H4 (cell line): ENCODE measurements around the gene CALD1. TPM values are rescaled to one million over a fixed set of nuclear protein-coding genes. Genes with fewer than 3 reads are reported as not detected.

Experiments
- DNase-seq: peaks from one replicate; pipeline ENCODE4 v3.0.0-alpha.2; 2015; ENCODE audit warnings: low spot score
- total RNA-seq: library from RNA; depleted of rRNA; stranded (reverse); fragments of >200 nt; shearing (Covaris generic); gene quantifications from 2 replicates; pipeline ENCODE4 v1.2.3, GENCODE V29; 2014

CALD1 gene
- total RNA-seq, 1 experiment from 2014 or later: 195 TPM

DNA sequence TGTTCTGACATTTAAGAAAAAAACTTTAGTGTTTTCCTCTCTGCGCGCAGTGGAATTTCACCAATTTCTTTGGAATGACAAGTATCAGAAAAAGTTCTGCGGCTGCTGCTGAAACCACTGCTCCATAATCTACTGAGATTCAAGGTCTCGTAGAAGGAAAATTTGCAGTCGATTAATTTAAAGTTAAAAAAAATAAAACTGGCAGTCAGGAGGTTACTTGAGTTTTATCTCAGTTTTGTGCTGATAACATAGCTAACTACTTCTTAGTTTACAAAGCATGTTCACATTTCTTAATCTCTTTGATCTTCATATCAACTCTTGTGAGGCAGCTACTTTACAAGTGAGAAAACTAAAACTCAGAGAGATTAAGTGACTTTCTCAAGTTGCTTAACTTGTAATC lies 18.2 kb upstream of the CALD1 start:
- no peak for DNase-seq

DNA sequence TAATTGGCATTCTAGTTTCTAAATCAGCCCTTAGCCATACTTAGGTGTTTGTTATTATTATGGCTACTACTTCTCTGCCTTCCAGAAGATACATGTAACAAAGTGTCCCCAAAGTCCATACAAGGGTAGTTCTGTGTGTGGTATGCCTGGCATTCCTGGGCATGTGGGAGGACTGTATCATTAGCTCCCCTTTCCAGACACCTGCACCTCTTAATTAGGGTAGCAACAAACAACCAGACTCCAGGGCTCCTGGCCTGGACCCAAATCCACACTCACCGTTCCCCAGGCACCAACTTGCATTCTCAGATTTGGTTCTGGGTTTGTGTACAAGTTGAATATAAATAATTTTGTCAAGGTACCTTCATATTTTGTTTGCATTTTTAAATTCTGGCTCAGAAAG lies 15.5 kb upstream of the CALD1 start:
- no peak for DNase-seq

DNA sequence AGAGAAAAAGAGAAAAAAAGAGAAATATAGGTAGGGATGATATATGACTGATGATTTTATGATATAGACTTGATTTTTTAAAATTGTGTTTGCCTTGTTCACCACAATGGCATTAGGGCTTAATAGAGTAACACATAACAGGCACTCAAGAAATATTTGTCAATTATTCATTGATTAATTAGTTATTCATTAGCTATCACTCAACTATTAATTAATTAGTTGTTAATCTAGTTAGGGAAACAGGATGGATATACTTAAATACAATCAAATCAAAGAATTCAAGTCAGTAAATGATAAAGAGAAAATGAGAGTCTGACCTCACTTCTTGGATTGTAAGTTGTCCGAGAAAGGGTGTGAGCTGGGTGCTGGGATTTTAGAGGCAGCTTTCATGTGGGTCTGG lies 15.1 kb upstream of the CALD1 start:
- no peak for DNase-seq

DNA sequence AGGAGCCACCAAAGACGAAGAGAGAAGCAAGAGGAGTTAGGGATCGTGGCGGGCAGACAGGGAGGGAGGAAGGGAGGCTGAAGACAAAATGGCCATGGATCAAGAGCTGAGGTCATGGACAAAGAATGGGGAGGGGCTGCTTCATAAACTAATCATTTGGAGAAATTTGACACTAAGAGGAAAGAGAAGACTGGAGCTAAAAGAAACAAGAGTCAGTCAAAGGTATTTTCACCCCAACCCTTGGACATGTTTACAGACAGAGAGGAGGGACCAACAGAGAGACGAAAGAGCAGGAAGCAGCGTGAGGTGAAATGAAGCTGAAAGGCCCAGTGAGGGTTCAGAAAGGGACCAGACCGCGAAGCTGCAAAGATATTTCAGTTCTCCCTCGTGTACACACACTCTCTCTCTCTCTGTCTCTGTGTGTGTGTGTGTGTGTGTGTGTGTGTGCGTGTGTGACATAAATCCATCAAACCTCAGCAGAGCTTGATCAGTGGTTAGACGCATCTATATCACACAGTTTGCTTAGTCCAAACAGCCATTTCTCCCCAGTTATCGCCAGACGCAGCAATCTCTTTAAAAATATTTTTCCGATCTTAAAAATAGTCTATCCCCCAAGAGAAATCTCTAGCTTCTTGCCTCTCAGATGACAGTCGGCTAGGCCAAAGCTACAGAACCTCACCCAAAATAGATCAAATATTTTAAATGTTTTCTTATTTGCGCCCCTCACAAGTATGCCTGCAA lies 12.5 kb upstream of the CALD1 start:
- no peak for DNase-seq

DNA sequence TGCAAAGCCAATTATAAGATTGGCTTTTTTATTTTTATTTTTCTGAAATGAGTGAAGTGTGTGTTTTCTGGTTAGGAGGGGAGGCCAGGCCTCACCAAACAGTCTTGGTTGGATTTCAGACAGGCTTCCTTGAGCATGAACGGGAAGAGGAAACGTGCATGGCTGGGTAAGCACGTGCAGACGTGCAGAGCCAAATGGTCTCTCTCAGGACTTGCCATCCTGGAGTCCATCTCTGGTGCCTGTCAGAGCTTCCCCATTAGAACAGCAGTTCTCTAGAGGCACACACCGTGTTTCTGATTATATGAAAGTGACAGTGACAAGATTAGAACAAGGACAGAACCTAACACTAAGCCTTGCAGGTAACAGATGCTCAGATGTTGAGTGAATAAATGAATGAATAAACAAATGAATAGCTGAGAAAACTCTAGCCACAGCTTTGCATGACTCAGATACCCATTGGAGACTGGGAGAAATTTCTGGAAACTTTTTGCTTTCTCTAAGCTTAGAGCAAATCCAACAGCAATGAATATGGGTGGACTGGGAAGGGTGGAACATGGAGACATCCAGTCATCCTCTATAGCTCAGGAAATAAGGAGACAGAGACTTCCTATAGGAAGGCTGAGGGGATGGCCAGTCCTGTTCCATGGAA lies 11.8 kb upstream of the CALD1 start:
- no peak for DNase-seq

DNA sequence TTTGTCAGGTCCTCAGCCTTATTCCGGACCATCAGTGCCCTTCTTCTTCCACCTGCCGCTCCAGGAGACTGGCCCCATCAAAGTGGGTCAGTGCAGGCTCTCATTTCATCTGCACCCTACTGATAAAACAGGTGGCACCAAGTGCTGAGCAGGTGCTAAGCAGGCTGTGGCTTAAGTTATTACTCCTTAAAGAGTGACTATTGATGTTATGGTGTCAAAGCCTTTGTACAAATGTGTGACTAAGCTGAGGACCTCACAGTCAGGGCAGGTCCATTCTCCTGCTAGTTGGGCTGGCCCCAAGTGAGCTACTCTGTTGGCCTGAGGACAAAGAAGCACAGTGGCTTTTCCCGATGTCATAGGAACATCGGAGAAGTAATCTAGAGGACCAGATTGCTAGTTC lies 11.2 kb upstream of the CALD1 start:
- no peak for DNase-seq

DNA sequence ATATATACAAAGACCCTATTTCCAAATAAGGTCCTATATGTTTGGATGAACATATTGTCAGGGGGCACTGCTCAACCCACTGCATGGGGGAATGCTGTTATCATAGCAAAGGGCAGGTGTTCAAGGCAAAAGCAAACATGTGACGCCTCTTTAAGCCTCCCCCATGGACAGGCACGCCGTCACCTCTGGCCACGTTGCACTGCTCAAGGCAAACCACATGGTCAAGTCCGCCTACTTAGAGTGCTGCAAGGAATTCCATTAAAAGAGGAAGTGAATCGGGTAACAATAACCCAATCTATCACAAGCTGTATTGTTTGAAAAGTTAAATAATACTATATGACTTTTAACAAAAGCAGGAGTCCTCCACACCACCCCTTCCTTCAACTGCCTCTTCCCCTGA lies 8.8 kb upstream of the CALD1 start:
- no peak for DNase-seq

DNA sequence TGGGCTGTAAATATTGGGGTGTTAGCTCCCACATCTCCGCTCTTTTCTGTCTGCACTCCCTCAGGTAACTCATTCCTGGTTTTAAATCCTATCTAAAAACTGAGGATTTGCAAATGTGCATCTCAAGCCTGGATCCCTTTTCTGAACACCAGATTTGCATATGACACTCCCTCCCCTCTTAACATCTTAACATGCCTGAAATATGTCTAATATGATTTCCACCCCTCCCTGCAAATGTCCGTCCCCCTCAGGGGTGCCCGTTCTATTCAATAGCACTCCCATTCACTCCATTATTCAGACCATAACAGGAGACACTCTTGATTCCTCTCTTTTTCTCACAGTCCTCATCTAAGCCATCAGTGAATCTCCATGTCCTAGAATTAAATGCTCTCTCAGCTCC lies 8.3 kb upstream of the CALD1 start:
- DNase-seq: no peak

DNA sequence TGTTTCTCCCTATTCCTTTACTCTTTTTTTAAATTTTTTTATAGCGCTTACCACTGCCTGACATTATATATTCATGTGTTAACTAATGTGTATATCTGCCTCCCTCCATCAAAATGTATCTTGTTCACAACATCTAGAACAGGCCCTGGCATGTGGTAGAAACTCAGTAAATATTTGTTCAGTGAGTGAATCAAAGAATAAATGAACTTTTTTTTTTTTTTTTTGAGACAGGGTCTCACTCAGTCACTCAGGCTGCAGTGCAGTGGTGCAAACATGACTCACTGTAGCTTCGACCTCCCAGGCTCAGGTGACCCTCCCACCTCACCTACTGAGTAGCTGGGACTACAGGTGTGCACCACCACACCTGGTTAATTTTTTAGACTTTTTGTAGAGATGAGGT lies 7.5 kb upstream of the CALD1 start:
- DNase-seq: no peak

DNA sequence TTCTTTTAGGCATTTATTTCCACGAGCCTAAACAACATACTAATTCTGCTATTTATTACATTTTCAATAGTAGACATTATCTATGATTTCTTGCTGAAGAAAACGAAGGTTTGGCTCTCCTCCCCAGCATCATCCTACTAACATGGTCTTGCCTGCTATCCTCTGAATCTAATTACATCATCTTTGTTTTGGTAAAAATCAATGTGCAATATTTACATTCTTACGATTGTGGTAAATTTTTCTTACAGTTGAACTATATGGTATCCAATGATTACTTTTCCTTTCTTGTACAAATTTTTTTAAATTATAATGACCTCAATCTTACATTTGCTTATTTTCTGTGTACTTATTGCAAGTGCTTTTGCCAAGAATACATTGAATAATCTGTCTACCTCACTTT lies 7.0 kb upstream of the CALD1 start:
- DNase-seq: no peak

DNA sequence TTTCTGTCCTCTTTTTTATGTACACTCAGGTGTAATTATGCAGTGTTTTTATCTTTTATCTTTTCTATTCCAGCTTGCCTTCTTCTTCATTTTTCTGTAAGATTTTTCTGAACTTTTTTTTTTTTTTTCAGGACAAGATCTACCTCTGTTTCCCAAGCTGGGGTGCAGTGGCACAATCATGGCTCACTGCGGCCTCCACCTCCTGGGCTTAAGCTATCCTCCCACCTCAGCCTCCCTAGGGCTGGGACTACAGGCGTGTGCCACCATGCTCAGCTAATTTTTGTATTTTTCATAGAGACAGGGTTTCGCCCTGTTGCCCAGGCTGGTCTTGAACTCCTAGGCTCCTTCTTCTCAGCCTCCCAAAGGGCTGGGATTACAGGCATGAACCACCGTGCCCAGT lies 6.3 kb upstream of the CALD1 start:
- DNase-seq: no peak

DNA sequence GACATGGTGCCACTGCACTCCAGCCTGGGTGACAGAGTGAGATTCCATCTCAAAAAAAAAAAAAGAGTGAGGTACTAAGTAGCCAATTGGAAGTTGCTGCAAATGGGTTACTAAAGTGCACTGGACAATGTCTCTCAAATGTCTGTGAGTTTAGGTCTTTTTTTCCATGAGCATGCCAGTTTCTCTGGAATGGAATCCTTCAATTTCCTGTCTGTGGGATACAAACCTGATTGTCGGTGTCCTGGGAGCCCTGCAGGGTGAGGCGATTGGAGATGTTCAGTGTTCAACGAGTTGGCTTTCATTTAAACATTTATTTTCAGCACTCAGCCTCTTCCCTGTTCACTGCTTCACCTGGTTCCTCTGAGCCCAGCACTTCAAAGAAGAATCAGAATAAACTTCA lies 5.3 kb upstream of the CALD1 start:
- DNase-seq: no peak

DNA sequence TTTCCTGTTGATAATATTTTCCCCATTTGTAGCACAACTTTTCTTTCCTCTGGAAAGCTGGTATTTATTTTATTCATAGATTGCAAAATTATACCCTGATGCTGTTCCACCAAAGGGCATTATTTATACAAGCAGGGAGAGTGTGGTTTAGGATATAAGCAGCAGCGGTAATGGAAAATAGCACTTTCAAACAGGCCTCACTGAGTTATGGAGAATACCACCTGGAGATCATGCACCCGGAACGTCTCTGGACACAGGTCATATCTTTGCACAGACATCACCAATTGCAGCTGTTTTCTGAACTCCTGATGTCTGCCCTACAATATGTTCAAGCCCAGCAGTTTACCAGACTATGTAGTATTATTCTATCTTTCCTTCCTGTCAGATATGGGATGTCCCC lies 2.0 kb upstream of the CALD1 start:
- DNase-seq: peak; percentile 86

DNA sequence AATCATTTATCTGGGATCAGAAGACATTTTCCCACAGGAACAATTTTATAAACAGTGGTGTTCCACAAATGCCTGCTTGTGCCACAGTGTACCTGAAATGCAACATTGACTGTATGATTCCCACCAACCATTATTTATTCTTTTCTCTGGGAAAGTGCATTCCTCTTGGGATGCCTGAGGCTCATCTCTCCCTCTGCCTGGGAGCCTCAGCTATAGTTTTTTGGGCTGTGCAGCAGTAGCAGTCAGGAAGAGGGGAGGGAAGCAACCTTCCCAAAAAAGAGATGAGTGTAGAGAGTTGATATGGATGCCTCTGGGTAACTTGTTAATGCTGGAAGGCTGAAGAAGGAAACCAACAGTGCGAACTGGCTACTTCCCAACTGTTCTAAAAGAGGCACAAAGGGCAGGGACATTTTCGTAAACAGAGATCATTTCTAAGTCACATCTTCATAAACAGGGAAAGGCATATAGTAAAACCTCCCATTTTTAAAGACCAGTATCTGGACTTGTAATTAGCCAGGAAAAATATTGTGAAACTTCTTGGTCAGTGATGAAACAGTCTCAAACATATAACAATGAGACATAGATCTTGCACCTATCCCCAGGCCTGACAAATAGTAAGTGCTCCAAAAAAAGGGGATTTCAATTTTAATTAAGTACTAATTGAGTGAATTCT lies 1.4 kb upstream of the CALD1 start:
- DNase-seq: no peak

DNA sequence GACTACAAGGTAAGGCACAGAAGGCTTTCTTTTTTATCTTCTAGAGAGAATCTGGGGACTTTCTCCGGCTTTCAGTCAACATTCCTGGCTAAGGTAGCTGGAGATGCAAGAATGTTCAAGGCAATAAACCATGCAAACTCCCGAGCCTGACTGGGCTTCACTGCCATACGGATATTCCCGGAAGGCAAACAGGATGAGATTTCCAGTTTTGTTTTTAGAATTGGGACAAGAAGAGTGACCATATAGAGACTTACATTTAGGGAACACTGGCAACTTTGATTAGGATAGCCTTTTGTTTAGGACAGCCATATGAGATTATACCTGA lies 269 bp downstream of the CALD1 start:
- DNase-seq: no peak

DNA sequence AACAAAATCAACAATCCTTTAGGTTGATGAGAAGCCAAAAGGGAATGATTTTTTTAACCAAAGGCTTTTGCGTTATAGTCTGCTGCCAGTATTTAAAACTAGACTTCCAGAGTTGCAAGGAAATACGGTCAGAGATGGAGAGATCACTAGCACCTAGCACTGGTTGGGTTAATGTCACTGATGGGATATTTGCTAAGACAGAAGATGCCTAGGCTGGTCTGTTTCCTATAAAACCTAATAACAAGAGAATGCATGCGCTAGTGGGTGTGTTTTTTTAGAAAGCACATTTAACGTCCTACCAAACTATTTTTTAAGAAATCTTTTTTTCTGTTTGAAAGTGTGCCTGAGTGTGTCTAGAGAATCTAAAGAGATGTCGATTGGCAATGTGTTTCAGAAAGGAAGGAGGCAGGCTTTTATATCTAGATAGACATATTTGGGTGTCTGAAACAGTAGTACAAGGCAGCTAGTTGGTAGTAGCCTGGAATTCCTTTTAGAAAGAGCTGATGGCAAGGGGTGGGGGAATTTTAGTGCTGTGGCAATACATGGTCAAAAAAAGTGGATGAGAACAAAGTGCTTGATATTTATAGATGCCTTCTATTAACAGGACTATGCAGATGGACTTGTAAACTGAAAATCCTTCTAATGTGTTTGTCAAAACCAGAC lies 863 bp downstream of the CALD1 start:
- no peak for DNase-seq

DNA sequence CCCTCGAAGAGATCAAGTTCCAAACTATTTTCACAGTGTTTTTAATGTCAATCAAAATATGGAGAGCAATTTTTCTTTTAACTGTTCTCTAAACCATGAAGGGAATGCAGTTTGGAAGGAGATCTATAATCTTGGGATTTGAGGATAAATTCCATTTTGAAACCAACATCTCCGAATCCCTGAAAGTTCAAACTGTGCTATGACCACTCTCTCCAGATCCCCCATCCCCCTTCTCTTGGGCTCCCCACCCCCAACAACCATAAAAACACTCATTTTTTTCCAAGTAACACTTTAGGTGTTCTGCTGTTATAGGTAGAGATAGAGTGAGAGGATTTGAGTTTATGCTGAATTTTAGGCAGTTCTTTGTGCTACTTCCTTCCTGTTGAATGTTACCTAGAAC lies 1.7 kb downstream of the CALD1 start:
- DNase-seq: no peak

DNA sequence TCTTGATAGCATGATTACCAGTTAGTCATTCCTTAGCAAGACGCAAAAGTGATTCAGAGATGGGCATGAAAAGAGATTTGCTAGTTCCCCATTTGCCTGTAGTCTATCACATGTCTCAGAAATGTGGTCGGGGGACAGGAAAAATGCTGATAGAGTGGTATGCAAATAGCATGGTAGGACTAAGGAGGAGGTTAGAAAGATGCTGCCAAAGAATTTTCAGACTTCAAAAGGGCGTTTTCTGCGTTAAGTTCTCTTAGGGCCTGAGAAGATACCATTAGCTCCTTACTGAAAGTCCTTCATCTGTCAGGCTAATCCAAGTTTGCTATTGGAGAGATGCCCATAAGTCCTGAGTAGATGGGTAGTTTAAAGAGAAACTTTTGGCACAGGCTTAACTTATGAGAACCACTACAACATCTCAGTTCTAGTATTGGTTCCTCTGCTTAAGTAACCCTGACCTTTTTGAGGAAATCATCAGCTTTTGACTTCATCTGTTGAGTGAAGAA lies 2.7 kb downstream of the CALD1 start:
- DNase-seq: no peak

DNA sequence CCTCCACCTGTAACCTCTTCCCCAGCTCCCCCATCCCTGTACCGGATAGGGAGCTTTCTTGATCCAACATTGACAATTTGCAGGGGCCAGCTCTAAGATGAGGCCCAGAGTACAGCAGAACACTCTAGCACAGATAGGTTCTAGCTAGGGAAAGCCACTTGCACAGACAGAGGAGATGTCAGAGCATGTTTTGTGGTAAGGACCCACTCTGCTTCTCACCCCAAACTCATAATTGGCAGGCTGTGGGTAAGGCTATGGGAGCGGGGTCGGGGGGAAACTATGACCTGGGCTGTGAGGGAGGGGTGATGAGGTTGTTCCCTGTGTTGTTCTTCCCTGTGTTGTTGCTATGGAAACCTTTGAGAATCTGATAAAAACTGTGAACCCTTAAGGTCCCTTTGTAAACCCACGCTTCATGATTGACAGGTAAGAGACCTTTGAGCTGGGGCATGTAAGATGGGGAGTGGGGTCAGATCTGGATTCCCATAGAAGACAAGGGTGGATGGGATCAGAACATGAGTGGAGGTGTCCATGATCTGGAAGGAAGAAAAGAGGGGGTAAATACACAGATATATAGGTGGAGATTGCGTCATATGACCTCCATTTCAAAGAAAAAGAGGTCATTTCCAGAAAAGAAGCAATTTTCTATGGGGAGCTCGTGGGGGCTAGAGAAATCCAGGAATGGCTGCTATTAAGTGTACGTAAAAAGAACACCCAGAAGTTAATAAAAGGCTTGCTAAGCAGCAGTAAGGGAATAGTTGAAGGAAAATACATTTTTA lies 4.0 kb downstream of the CALD1 start:
- no peak for DNase-seq

DNA sequence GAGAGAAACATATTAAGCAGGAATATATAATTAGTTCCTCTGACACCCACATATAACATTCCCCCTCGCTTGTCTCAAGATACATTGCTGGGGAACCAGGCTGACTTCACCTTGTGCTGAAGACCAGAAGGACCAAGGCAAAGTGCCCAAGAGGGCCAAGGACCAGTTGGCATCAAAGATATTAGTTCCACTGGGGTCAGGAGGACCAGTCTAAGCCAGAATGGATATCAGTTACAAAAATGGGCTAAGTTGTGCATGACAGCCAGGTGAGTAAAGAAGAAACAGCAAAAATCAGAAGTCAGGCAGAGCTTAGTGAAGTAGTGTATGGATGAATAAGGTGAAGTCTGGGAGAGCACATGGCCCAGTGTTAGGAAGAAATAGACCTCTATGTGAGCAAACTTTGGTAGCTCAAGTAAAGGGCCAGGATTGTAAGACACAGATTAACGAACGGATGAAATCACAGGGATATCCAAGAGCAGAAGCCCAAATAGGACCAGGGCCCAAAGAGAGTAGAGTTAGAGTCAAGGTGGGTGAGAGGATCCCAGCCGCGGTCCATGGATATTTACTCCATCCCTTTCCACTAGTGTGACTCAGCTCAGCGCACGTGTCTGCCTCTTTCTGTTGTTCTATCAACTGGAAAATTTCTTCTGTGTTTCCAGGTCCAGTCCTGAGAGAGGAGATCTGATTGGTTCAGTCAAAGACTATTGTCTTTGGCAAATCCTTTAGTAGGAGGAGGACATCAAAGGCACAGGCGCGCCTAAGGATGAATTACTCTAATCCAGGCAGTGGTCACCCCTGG lies 5.0 kb downstream of the CALD1 start:
- no peak for DNase-seq

DNA sequence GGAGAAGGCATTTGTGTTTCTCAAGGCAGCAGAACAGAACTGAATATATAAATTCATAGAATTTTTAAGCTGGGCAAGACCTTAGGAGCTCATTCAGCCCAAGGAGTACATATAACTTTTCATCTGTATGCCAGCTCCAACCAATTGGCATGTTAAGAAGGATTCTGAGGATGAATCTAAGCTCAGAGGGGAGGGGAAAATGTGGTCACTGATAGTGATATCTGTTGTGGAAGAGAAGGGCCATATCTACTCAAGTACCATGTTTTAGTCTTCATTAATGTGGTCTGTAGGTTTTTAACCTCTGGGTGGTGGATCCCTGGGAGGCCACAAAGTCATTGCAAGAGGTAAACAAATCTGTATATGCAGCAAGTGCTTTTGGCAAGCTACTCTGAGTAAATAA lies 6.4 kb downstream of the CALD1 start:
- DNase-seq: no peak
